ENCODE data around the gene RERE. TPM values are rescaled to one million over a fixed set of nuclear protein-coding genes. Genes with fewer than 3 reads are reported as not detected.

Gene RERE
- total and polyA plus RNA-seq, 11 donors: 53.5 to 236 (median 121) TPM

DNA sequence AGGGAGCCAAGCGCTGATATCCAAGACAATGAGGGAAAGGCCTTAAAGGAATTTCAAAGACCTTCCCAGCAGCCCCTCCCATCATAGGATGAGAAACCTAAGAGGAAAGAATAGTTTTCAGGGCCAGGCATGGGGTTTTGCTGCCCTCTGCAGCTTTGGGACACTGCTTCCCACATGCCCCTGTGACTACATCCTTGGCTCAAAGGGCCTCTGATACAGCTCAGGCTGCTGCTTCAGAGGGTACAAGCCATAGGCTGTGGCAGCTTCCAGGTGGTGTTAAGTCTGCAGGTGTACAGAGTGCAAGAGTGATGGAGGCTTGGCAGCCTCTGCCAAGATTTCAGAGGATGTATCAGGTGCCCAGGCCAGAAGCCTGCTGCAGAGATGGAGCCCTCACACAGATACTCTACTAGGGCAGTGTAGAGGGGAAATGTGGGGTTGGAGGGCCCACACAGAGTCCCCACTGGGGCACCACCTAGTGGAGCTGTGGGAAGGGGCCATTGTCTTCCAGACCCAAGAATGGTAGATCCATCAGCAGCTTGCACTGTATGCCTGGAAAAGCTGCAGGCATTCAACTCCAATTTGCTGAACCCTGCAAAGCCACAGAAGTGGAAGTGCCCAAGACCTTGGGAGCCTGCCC lies 373.8 kb downstream of the RERE start:
- H3K36me3 ChIP-seq: peaks cover 0 to 7% (median 0%) of the 10 kb centered on the region in 9 donors
- ATAC-seq (peak in 1 of 4 donors; percentile 40), DNase-seq (no peak)
- intact Hi-C loops (cut with DNase I): loop anchor here in 1 of 10 donors (10.0 kb wide), 1 partner anchor 419 kb away; the partner anchor contains the start of gene ERRFI1
- H3K9me3 ChIP-seq: peaks cover 0 to 6% (median 0%) of the 10 kb centered on the region in 12 donors
- H3K27me3 ChIP-seq: no peaks in the 10 kb centered on the region
- no peak overlapping the region for H3K4me3 ChIP-seq
- TF ChIP-seq, protein P1, sequence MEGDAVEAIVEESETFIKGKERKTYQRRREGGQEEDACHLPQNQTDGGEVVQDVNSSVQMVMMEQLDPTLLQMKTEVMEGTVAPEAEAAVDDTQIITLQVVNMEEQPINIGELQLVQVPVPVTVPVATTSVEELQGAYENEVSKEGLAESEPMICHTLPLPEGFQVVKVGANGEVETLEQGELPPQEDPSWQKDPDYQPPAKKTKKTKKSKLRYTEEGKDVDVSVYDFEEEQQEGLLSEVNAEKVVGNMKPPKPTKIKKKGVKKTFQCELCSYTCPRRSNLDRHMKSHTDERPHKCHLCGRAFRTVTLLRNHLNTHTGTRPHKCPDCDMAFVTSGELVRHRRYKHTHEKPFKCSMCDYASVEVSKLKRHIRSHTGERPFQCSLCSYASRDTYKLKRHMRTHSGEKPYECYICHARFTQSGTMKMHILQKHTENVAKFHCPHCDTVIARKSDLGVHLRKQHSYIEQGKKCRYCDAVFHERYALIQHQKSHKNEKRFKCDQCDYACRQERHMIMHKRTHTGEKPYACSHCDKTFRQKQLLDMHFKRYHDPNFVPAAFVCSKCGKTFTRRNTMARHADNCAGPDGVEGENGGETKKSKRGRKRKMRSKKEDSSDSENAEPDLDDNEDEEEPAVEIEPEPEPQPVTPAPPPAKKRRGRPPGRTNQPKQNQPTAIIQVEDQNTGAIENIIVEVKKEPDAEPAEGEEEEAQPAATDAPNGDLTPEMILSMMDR (IDR thresholded peaks at IDR 0.05): peak in 4 of 12 donors; percentile 10 to 34 (median 18)
- TF ChIP-seq POLR2A (IDR thresholded peaks at IDR 0.05): no peak
- 67 to 77% (median 73%) methylated on average over 1 of the region's 1 CpG for WGBS, 4 donors
- peaks cover 0 to 23% (median 18%) of the 10 kb centered on the region in 12 donors for H3K4me1 ChIP-seq
- no peak overlapping the region for H3K27ac ChIP-seq

GRCh38 chr1:8441426-8441825 lies 376.0 kb downstream of the RERE start:
- TF ChIP-seq POLR2A (IDR thresholded peaks at IDR 0.05): no peak
- TF ChIP-seq, protein P1 (IDR thresholded peaks at IDR 0.05): no peak
- ATAC-seq: no peak
- intact Hi-C loops (cut with DNase I): loop anchor here in 1 of 10 donors (10.0 kb wide), 1 partner anchor 417 kb away; the partner anchor contains the start of gene ERRFI1
- peaks cover 0 to 29% (median 21%) of the 10 kb centered on the region in 12 donors for H3K4me1 ChIP-seq
- peaks cover 0 to 8% (median 0%) of the 10 kb centered on the region in 9 donors for H3K36me3 ChIP-seq
- H3K27ac ChIP-seq: peak overlapping the region in 1 of 12 donors; percentile 40
- no peak overlapping the region for H3K4me3 ChIP-seq
- 83 to 95% (median 91%) methylated on average over 3 of the region's 3 CpGs for WGBS, 4 donors
- peaks cover 0 to 6% (median 0%) of the 10 kb centered on the region in 12 donors for H3K9me3 ChIP-seq
- no peak for DNase-seq
- H3K27me3 ChIP-seq: no peaks in the 10 kb centered on the region

- ATAC-seq (peak; percentile 93 to 96 (median 94)), DNase-seq (peak; percentile 85 to 91 (median 88))
- TF ChIP-seq POLR2A (IDR thresholded peaks at IDR 0.05): no peak
- TF ChIP-seq, protein P1 (IDR thresholded peaks at IDR 0.05): peak in 2 of 12 donors; percentile 10 to 11
- H3K27me3 ChIP-seq: no peaks in the 10 kb centered on the region
- WGBS, 4 donors: 17 to 24% (median 21%) methylated on average over 8 of the region's 8 CpGs
- H3K36me3 ChIP-seq: peaks cover 0 to 8% (median 0%) of the 10 kb centered on the region in 9 donors
- H3K9me3 ChIP-seq: peaks cover 0 to 6% (median 0%) of the 10 kb centered on the region in 12 donors
- H3K4me3 ChIP-seq: no peak overlapping the region
- peak overlapping the region in 10 of 12 donors; percentile 5 to 73 (median 30) for H3K27ac ChIP-seq
- intact Hi-C loops (cut with DNase I): no loop called here
- H3K4me1 ChIP-seq: peaks cover 0 to 30% (median 22%) of the 10 kb centered on the region in 12 donors
Measured at GRCh38 chr1:8439015-8439702, 378.3 kb downstream of the RERE start.

- peaks cover 0 to 30% (median 22%) of the 10 kb centered on the region in 12 donors for H3K4me1 ChIP-seq
- peaks cover 0 to 6% (median 0%) of the 10 kb centered on the region in 12 donors for H3K9me3 ChIP-seq
- ATAC-seq (peak in 2 of 4 donors; percentile 51 to 66), DNase-seq (no peak)
- H3K36me3 ChIP-seq: peaks cover 0 to 8% (median 0%) of the 10 kb centered on the region in 9 donors
- H3K27me3 ChIP-seq: no peaks in the 10 kb centered on the region
- no peak overlapping the region for H3K4me3 ChIP-seq
- TF ChIP-seq POLR2A (IDR thresholded peaks at IDR 0.05): no peak
- TF ChIP-seq, protein P1 (IDR thresholded peaks at IDR 0.05): no peak
- WGBS, 4 donors: 67 to 82% (median 74%) methylated on average over 4 of the region's 4 CpGs
- intact Hi-C loops (cut with DNase I): no loop called here
- peak overlapping the region in 9 of 12 donors; percentile 1 to 73 (median 30) for H3K27ac ChIP-seq
Measured at GRCh38 chr1:8438489-8438888, 379.0 kb downstream of the RERE start.

Data from heart left ventricle (tissue), 16 donors.